GF-D8 (cell line): ENCODE measurements around the gene WFDC1.

Source experiments
- DNase-seq: peaks from one replicate; lab custom pipeline; 2025; lab: John Stamatoyannopoulos, UW

Gene WFDC1

GRCh38 chr16:84351630-84352029, 57.0 kb downstream of the WFDC1 start:
- no peak for DNase-seq

GRCh38 chr16:84354306-84354705, 59.6 kb downstream of the WFDC1 start:
- DNase-seq = no peak

DNA sequence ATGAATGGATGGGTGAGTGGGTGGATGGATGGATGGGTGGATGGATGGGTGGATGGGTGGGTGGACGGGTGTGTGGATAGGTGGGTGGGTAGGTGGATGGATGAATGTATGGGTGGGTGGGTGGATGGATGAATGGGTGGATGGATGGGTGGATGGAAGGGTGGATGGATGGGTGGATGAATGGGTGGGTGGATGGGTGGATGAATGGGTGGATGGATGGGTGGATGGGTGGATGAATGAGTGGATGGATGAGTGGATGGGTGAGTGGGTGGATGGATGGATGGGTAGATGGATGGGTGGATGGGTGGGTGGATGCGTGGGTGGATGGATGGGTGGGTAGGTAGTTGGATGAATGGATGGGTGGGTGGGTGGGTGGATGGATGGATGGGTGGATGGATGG, 60.5 kb downstream of the WFDC1 start:
- no peak for DNase-seq

- DNase-seq = no peak
These were observed 61.5 kb downstream of the WFDC1 start for GRCh38 chr16:84356176-84356575.

GRCh38 chr16:84356591-84357116, 62.0 kb downstream of the WFDC1 start:
- DNase-seq = no peak

DNA sequence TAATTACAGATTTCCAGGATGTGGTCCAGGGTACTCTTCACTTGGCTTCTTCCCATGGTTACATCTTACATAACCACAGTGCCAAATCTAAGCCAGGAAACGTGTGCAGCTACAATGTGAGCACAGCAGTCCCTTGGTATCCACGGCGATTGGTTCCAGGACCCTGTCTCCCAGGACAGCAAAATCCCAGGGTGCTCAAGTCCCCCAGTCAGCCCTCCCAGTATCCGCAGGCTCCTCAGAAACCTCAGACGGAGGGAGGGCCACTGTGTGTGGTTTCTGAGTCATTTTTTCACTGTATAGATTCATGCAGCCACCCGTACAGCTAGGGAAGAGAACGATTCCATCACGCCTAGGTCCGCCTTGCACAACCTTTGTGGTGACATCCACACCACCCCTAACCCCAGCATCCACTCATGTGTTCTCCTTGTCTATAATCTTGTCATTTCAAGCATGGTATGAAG, 62.5 kb downstream of the WFDC1 start:
- DNase-seq = peak; percentile 30

DNA sequence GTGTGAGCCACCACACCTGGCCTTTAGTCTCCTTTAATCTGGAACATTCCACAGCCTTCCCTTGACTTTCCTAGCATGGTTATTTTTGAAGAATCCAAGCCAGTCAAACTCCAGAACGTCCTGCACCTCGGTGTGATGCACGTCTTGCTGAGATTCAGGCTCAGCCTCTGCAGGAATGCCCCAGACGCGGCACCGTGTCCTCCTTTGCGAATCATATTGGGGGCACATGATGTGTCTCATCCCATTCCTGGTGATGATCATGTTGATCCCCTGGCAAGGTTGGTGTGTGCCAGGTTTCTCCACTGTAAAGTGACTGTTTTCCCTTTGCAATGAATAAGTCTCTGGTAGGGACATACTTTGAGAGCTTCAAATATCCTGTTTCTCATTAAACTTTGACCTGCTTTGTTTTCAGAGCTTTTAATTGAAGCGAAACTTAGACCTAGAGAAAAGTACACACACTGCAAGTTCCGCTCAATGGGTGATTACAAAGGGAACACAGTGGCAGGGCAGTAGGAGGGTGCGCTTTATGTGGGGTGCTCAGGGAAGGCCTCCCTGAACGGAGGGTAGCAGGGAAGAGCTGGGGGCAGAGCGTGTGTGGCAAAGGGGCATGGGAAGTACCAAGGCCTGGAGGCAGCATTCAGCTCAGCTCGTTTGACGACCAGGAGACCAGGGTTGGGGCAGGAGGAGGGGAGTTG, 64.1 kb downstream of the WFDC1 start:
- no peak for DNase-seq

- no peak for DNase-seq
These were observed 64.6 kb downstream of the WFDC1 start for GRCh38 chr16:84359326-84359725.

DNA sequence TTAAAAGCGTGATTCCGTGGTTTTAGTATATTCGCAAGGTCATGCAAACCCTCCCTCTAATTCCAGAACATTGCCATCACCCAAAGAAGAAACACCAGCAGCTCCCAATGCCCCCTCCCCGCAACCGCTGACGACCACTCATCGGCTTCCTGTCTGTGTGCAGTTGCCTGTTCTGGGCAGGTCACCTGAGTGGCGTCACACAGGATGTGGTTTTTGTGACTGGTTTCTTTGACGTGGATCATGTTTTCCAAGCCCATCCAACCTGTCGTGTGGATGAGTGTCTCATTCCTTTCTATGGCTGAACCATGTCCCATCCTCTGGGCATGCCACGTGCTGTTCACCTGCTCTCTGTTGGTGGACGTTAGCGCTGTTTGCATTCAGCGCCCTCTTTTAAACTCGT, 65.5 kb downstream of the WFDC1 start:
- DNase-seq = no peak

DNA sequence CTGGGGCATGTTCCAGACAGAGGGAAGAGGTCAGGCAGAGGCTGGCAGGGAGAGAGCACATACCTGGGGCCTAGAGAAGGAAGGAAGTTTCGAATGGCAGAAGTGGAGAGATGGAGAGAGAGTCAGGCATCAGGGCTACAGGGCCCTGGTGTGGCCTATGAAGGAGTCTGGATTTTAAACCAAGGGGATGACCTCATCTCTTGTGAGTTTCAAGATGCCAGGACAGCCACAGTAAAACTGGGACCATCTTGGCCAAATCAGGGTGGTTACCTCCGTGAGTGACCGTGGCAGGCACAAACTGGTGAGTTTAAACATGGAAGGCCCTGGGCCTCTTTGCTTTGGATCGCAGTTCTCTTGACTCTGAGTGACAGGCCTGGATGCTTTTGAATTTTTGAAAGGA, 66.1 kb downstream of the WFDC1 start:
- no peak for DNase-seq

DNA sequence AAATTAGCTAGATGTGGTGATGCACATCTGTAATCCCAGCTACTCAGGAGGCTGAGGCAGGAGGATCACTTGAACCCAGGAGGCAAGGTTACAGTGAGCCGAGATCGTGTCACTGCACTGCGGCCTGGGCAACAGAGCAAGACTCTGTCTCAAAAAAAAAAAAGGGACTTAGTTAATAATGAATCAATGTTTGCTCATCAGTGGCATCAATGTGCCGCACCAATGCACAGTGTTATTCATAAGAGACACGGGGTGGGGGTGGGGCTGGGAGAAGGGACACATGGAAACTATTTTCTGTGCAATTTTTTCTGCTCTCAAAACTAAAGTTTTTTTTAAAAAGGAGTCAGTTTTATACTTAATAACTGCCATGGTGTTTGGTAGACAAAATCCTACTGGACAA, 66.9 kb downstream of the WFDC1 start:
- DNase-seq = no peak

DNA sequence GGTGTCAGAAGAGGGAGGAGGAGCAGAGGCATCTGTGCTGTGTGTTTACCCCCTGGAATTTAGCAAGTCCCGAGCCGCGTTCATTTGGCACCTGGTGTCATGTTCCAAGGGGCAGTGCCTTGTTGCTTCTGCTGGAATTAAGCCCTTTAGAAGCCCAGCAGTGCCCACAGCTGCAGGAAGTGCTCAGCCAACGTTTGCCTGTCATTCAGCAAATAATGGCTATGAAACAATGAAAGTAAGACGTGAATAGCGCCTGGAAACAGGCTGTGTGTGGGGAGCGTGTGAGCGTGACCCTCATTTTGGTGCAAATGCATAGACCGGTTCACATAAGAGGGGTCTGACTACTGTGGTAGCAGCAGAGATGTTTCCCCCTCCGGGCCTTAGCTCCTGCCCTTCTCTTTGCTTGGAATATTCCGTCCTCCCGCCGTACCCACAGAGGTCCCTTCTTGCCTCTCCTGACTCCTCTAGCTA, 67.8 kb downstream of the WFDC1 start:
- no peak for DNase-seq

GRCh38 chr16:84366208-84366607, 71.5 kb downstream of the WFDC1 start:
- no peak for DNase-seq

GRCh38 chr16:84367297-84367680, 72.6 kb downstream of the WFDC1 start:
- no peak for DNase-seq

DNA sequence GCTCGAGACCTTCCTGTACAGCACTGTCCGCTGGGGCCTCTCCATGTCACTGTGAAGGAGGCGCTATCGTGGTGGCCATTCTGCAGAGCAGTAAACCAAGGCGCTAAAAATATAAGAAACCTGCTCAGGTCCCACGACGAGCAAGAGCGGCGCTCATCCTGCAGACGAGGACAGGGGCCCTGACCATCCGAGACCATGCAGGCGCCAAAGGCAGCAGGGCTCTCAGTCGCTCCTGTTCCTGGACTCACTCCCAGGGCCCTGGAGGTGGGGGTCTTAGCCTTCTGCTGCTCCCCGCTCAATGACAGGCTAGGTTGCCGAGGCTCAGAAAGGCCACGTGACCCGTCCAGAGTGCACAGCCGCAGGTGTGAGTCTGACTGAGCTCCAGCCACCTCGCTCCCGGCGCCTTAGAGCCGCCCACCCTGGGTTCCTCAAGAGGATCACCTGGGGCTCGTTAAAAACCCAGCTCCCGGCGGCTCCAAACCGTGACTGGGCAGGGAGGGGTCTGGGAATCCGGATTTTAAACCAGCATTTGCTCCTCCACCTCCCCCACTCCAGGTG, 73.2 kb downstream of the WFDC1 start:
- DNase-seq = no peak

GRCh38 chr16:84368308-84368996, 73.8 kb downstream of the WFDC1 start, which contains the start of gene ATP2C2:
TSS of gene ATP2C2 (plus strand) at chr16:84368538. CDS start at chr16:84368616, 78 bp downstream.
- DNase-seq = no peak

DNA sequence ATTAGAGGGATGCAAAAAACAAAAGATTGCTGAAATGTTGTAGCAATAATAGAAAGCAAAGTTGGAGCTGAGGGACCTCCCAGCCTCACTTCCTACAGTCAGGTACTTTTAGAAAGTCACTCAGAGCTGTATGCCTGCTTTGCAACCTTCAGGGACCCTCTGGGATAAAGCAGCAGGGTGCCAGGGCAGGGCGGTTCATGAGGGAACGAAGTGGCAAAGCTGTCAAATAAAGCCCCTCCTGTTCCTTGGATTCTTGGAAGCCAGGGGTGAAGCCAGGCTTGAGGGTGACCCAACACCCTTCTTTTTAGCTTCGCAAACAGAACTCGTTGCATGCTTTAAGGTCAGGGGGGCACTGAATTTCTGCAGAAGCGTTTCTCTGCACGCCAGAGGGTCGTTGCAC, 74.4 kb downstream of the WFDC1 start:
- no peak for DNase-seq

GRCh38 chr16:84369938-84370627, 75.4 kb downstream of the WFDC1 start:
- no peak for DNase-seq

DNA sequence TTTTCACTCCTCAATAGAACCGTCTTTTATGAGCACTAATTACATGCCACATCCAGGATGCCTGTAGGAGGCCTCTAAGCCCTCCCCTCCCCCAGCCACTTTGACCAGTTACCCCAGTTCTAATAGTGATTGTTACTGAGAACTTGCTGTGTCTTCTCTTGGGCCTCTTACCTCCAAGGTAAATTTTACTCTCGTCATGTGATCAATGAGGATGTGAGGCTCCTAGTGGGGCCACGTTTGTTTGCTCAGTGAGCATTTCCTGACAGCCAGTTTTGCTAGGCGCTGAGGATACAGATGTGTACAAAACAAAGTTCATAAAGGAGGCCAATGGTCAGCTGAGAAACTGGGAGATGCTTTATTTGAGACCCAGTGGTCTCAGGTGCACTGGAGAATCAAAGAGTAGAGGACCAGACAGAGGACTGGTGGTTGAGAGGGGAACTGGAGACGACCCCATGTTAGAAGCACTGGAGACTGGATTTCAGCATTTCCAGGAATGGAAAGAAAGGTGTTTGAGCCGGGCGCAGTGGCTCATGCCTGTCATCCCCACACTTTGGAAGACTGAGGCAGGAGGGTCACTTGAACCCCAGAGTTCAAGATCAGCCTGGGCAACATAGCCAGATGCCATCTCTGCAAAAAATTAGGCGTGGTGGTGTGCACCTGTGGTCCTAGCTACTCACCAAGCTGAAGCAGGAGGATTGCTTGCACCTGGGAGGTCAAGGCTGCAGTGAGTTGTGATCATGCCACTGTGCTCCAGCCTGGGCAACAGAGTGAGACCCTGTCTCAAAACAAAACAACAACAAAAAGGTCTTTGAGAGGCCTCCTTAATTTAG, 76.3 kb downstream of the WFDC1 start:
- DNase-seq = no peak

DNA sequence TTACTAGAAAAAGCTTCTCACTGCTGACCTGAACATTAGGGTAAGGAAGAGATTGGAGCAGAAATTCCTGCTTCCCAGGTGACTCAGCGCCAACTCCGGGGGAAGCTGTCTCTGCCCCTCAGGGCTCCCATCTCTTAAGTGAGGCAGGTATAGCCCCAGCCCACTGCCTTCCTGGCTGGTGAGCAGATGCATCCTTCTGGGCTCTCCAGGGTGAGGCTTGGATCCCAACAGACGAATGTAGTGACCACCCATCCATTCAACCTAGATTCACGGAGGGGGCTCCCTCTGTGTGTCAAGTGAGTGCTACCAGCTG, 76.8 kb downstream of the WFDC1 start:
- DNase-seq = no peak

DNA sequence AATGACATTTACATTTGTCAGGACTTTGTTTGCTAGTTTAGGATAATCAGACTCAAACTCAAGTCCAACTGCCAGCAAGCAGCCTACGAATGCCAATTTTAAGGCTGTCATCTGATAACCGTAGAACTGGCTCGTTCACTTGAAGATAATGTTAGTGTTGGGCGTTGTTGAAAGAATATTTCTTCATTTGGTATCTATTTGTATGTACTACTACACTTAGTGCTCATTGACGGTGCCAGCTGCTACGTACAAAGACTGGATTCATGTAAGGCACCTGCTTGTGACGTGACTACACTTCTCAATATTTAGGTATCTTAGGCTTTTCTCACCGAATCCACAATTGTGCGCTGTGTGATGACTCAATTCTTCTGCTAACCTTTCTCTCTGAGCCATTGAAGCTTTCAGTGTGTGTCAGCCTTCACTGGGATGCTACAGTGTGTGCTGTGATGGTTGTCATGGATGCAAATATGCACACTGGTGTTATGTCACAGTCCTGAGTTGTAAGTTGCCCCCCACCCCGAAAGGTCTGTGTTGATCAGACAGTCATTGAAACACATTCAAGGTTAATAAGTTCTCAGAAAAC, 79.3 kb downstream of the WFDC1 start:
- DNase-seq = no peak
